Progenitor cell of endocrine pancreas (in vitro differentiated cells): ENCODE results near the gene NPIPB2. TPM values are rescaled to one million over a fixed set of nuclear protein-coding genes. Genes with fewer than 3 reads are reported as not detected.

Experiments
- DNase-seq: peaks from one replicate; pipeline ENCODE4 v3.0.0; 2021; ENCODE audit warnings: low spot score; ENCODE audit not compliant: unreplicated experiment
- H3K27ac Mint-ChIP-seq: 2 replicates; pipeline ENCODE4 v1.8.0; 2021; ENCODE audit warnings: mild to moderate bottlenecking, moderate library complexity, mixed read lengths
- H3K27me3 Mint-ChIP-seq: 2 replicates; pipeline ENCODE4 v1.8.0; 2021; ENCODE audit warnings: mixed read lengths
- H3K36me3 Mint-ChIP-seq: 2 replicates; pipeline ENCODE4 v1.8.0; 2022; ENCODE audit warnings: mixed read lengths; ENCODE audit not compliant: insufficient read depth
- H3K4me1 Mint-ChIP-seq: 2 replicates; pipeline ENCODE4 v1.8.0; 2021; ENCODE audit warnings: low read depth, mixed read lengths
- H3K4me3 Mint-ChIP-seq: 2 replicates; pipeline ENCODE4 v1.8.0; 2021; ENCODE audit warnings: low read depth, mild to moderate bottlenecking, moderate library complexity, mixed read lengths
- H3K9me3 Mint-ChIP-seq: 2 replicates; pipeline ENCODE4 v1.8.0; 2021; ENCODE audit warnings: low read depth, mixed read lengths
- total RNA-seq: library from RNA; stranded (reverse); gene quantifications from 2 replicates; pipeline ENCODE4 v1.2.1, GENCODE V29; 2021
- TF ChIP-seq, protein P1 (sequence below): fragments of 200-600 bp; sonication (generic); IDR thresholded peaks from one replicate; pipeline ENCODE4 v1.5.0; 2021; ENCODE audit warnings: antibody characterized with exemption, mild to moderate bottlenecking; ENCODE audit not compliant: unreplicated experiment

NPIPB2 gene
- total RNA-seq, 1 donor from 2014 or later, result 16.6 TPM

DNA sequence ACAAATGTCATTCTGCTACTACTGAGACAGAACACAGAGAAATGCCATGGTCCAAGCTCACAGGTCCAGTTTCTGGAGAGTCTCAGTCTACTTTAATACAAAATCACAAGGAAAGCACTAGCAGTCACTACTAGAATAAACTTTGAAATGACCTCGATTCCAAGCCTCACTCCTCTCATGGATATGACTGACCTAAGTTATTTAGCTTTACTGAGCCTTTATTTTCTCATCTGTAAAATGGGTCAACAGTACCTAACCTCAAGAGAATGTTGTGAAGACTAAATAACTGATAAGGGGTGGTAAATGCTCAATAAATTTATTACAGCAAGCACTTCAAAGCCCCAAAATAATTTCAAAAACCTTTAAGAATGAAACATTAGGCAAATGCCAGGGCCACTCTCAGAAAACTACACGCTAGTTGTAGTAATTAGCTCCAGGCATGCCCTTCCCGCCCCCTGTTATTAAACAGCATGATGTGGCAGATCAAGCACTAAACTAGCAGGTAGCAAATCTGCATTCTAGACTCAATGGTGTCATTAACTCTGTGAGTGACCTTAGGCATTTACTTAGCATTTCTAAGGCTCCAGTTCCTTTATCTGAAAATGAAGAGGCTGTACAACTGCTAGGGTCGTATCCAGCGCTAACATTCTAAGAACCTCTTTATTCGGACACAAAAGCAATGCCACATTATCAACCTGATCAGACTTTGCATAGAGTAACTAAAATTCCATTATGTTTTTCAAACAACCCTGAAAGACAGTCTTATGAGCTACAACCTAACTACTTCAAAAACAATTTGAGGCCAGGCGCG is 34.5 kb downstream of the NPIPB2 start:
- Mint-ChIP-seq H3K4me1 (peaks cover 8% of the 10 kb centered on the region), H3K9me3 (no peaks in the 10 kb centered on the region), H3K36me3 (peaks cover 6% of the 10 kb centered on the region), H3K27me3 (no peaks in the 10 kb centered on the region), H3K27ac (no peak overlapping the region), H3K4me3 (no peak overlapping the region)
- DNase-seq, result no peak
- TF ChIP-seq, protein P1, sequence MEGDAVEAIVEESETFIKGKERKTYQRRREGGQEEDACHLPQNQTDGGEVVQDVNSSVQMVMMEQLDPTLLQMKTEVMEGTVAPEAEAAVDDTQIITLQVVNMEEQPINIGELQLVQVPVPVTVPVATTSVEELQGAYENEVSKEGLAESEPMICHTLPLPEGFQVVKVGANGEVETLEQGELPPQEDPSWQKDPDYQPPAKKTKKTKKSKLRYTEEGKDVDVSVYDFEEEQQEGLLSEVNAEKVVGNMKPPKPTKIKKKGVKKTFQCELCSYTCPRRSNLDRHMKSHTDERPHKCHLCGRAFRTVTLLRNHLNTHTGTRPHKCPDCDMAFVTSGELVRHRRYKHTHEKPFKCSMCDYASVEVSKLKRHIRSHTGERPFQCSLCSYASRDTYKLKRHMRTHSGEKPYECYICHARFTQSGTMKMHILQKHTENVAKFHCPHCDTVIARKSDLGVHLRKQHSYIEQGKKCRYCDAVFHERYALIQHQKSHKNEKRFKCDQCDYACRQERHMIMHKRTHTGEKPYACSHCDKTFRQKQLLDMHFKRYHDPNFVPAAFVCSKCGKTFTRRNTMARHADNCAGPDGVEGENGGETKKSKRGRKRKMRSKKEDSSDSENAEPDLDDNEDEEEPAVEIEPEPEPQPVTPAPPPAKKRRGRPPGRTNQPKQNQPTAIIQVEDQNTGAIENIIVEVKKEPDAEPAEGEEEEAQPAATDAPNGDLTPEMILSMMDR, result no peak

DNA sequence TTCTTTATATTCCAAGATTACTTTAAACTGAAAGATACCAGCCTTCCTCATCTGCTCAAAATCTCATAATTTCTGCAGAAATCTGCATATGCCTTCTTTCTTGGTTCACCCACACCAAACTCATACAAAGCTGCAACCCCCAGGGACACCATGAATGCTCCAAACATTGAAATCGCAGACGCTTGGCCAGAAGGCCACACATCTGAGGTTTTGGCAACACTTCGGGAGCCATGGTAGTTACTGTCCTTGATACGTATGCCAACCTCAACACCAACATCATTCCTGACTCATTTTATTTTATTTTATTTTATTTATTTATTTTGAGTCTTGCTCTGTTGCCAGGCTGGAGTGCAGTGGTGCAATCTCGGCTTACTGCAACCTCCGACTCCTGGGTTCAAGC is 37.9 kb downstream of the NPIPB2 start:
- Mint-ChIP-seq H3K27me3 (no peaks in the 10 kb centered on the region), H3K4me1 (peaks cover 3% of the 10 kb centered on the region), H3K4me3 (no peak overlapping the region), H3K36me3 (peaks cover 4% of the 10 kb centered on the region), H3K27ac (no peak overlapping the region), H3K9me3 (no peaks in the 10 kb centered on the region)
- no peak for DNase-seq
- TF ChIP-seq, protein P1, result no peak

DNA sequence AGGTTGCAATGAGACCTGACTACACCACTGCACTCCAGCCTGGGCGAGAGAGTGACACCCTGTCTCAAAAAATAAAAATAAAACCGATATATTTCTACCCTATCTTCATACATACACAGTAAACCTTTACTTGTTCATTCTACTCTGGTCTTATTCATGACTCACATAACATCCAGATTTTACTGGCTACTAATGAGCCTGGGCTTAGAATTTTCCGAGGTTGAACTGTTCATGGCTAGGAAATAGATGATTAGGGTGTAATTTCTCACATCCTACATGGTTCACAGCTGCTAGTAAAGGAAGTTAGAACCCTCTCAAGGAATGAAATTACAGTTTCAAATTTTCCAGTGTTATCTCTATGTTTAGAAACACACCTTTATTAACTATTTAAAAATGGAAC is 40.8 kb downstream of the NPIPB2 start:
- TF ChIP-seq, protein P1, result no peak
- no peak for DNase-seq
- Mint-ChIP-seq H3K9me3 (no peaks in the 10 kb centered on the region), H3K27me3 (no peaks in the 10 kb centered on the region), H3K4me3 (no peak overlapping the region), H3K36me3 (no peaks in the 10 kb centered on the region), H3K27ac (no peak overlapping the region), H3K4me1 (peaks cover 8% of the 10 kb centered on the region)

DNA sequence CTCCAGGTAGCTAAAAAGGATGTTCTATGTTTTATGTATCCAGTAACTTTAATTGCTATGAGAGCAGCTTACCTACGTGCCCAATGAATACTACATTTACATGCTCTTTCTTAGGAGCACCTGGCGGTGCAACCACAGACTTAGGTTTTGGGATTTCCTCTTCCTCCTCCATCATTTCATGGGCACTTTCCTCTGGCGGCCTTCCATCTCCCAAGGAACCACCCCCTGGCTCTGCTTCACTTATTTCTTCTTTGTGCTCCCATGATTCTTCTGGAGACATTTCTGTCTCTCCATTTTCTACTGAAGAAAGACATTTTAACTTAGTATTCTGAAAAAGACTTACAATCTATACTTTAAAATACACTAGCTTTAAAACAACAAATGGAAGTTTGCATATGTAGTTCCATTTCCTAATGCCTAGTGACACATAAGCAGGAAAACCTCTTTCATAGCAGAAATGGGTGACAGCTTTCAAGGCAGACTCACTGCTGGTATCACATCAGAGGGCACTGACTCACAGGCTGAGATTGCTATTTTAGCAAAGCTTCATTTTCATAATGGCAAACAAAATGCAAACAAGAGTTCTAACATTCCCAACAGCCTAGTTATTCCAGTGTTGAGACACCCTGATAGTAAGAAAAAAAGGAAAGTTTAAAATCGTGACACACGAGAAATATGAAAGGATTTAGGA is 45.2 kb downstream of the NPIPB2 start:
- Mint-ChIP-seq H3K27me3 (no peaks in the 10 kb centered on the region), H3K27ac (no peak overlapping the region), H3K36me3 (peaks cover 8% of the 10 kb centered on the region), H3K4me1 (peaks cover 8% of the 10 kb centered on the region), H3K9me3 (no peaks in the 10 kb centered on the region), H3K4me3 (no peak overlapping the region)
- no peak for DNase-seq
- TF ChIP-seq, protein P1, result no peak

DNA sequence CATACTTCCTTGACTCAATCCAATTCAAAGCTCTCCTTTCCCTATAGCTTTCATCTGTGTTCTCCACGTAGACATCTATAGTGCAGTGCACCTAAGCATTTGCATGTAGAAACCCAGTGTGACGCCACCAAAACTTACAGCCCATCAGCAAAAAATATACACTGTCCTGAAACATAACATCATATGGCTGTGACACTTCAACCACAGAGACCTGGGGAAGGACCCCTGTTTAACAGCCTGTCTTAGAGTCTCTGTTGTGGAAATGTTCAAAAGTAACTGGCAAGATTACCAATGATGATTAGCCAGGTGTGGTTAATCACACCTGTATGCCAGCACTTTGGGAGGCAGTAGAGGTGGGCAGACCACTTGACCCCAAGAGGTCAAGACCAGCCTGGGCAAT is 48.3 kb downstream of the NPIPB2 start:
- Mint-ChIP-seq H3K36me3 (peaks cover 11% of the 10 kb centered on the region), H3K9me3 (no peaks in the 10 kb centered on the region), H3K27me3 (no peaks in the 10 kb centered on the region), H3K27ac (no peak overlapping the region), H3K4me3 (no peak overlapping the region), H3K4me1 (peaks cover 4% of the 10 kb centered on the region)
- no peak for DNase-seq
- TF ChIP-seq, protein P1, result no peak
